Kidney (tissue), 14 donors: ENCODE data around the gene GARIN6. TPM values are rescaled to one million over a fixed set of nuclear protein-coding genes. Genes with fewer than 3 reads are reported as not detected.
"Not testable (repeated sequence)": the region's sequence is repeated elsewhere in the genome, so short reads cannot be mapped to it uniquely, and the experiment has no call there.

Source experiments
- DNase-seq, 5 donors: peaks; one replicate each; pipeline ENCODE4 v3.0.0-alpha.2; 2013 to 2020
- FAIRE-seq: peaks from 2 replicates; lab custom pipeline; 2012; peaks lifted over from hg19 to GRCh38; lab: Jason Lieb, UNC
- H3K27ac ChIP-seq, 2 donors: one replicate each; pipeline ENCODE4 v1.7.0; 2013; ENCODE audit warnings: low read depth in 2 of 2, low read length in 2 of 2, inconsistent platforms in 1 of 2
- H3K27me3 ChIP-seq: one replicate; pipeline ENCODE4 v1.7.1; 2013; ENCODE audit warnings: low read length, inconsistent platforms; ENCODE audit not compliant: control insufficient read depth, insufficient read depth
- H3K36me3 ChIP-seq, 3 donors: one replicate each; pipeline versions ENCODE4 v1.7.0 to v1.7.1; 2013; ENCODE audit warnings: low read length in 3 of 3, control low read depth in 1 of 3, inconsistent platforms in 1 of 3; ENCODE audit not compliant: insufficient read depth in 3 of 3, control insufficient read depth in 2 of 3
- H3K4me1 ChIP-seq, 3 donors: one replicate each; pipeline versions ENCODE4 v1.7.0 to v1.7.1; 2013; ENCODE audit warnings: low read length in 3 of 3, inconsistent platforms in 1 of 3, low read depth in 1 of 3; ENCODE audit not compliant: control insufficient read depth in 2 of 3, insufficient read depth in 2 of 3
- H3K4me3 ChIP-seq, 3 donors: one replicate each; pipeline versions ENCODE4 v1.7.0 to v1.8.1; 2013; ENCODE audit warnings: low read length in 3 of 3, control low read depth in 1 of 3, inconsistent platforms in 1 of 3
- H3K9ac ChIP-seq, 3 donors: one replicate each; pipeline versions ENCODE4 v1.7.0 to v1.7.1; 2013; ENCODE audit warnings: low read length in 3 of 3, control low read depth in 1 of 3, inconsistent platforms in 1 of 3
- H3K9me3 ChIP-seq, 3 donors: one replicate each; pipeline versions ENCODE4 v1.7.0 to v1.7.1; 2013; ENCODE audit warnings: low read length in 3 of 3, control low read depth in 1 of 3, inconsistent platforms in 1 of 3; ENCODE audit not compliant: control insufficient read depth in 2 of 3, insufficient read depth in 1 of 3
- CTCF ChIP-seq: IDR thresholded peaks from 3 replicates; pipeline ENCODE4 v1.5.1; 2012; ENCODE audit warnings: mild to moderate bottlenecking, moderate library complexity, borderline replicate concordance; ENCODE audit not compliant: insufficient read depth; ENCODE audit errors: extremely low read depth
- intact Hi-C: fragments of 100-400 bp; cut with DNase I; formaldehyde crosslinking; loops from one replicate; pipeline ENCODE4 v1.11.1; 2022
- polyA plus RNA-seq: library from polyadenylated mRNA; stranded (reverse); fragments of 350-450 nt; fragmentation: Illumina TruSeq; extraction: RNeasy Lipid Tissue Mini Kit (QIAGEN cat#74804); gene quantifications from one replicate; pipeline ENCODE4 v1.2.3, GENCODE V29; 2014; ENCODE audit warnings: low read depth, low replicate concordance; ENCODE audit not compliant: insufficient read depth
- total RNA-seq: library from RNA; stranded (reverse); fragmentation: NEBNext Ultra II Directional; extraction: Animal tissue kit (Norgen Biotek cat#: 25700); gene quantifications from one replicate; pipeline ENCODE4 v1.2.1, GENCODE V29; 2021
- donor health status: control.
- donor health status: control.
- donor health status: control.
- donor health status: control.
- donor health status: control.
- donor health status: DM: yes; HTN: yes; CAD: no.
- donor health status: Normal renal cell carcinoma (clear cell type).

Gene GARIN6
- total and polyA plus RNA-seq, 2 donors from 2014 or later: not detected

GRCh38 chr12:99618657-99619056 is 28.9 kb upstream of the GARIN6 start:
- Histone ChIP-seq H3K4me3 (no peak overlapping the region), H3K4me1 (no peaks in the 10 kb centered on the region), H3K9me3 (peaks cover 0 to 4% (median 0%) of the 10 kb centered on the region in 3 donors), H3K27ac (no peak overlapping the region), H3K9ac (no peak overlapping the region), H3K36me3 (no peaks in the 10 kb centered on the region), H3K27me3 (no peaks in the 10 kb centered on the region)
- DNase-seq (no peak), FAIRE-seq (no peak)
- intact Hi-C loops: no loop called here
- TF ChIP-seq CTCF: no peak

GRCh38 chr12:99619389-99620158 is 28.0 kb upstream of the GARIN6 start:
- Histone ChIP-seq H3K9me3 (peaks cover 0 to 4% (median 0%) of the 10 kb centered on the region in 3 donors), H3K4me1 (no peaks in the 10 kb centered on the region), H3K27me3 (no peaks in the 10 kb centered on the region), H3K27ac (no peak overlapping the region), H3K4me3 (no peak overlapping the region), H3K36me3 (no peaks in the 10 kb centered on the region), H3K9ac (no peak overlapping the region)
- peak in 2 of 5 donors; percentile 1 to 3 for DNase-seq
- intact Hi-C loops: no loop called here
- TF ChIP-seq CTCF: peak; percentile 59
- FAIRE-seq: no peak

- Histone ChIP-seq H3K27me3 (no peaks in the 10 kb centered on the region), H3K27ac (no peak overlapping the region), H3K36me3 (no peaks in the 10 kb centered on the region), H3K9ac (no peak overlapping the region), H3K9me3 (peaks cover 0 to 4% (median 0%) of the 10 kb centered on the region in 3 donors), H3K4me1 (no peaks in the 10 kb centered on the region), H3K4me3 (no peak overlapping the region)
- DNase-seq (no peak), FAIRE-seq (no peak)
- intact Hi-C loops: no loop called here
- TF ChIP-seq CTCF: no peak
Measured at GRCh38 chr12:99620159-99620479, 27.4 kb upstream of the GARIN6 start.

GRCh38 chr12:99624591-99624990 is 23.0 kb upstream of the GARIN6 start:
- H3K4me3 ChIP-seq, intact Hi-C loops, H3K9me3 ChIP-seq, H3K9ac ChIP-seq, H3K36me3 ChIP-seq, DNase-seq, H3K4me1 ChIP-seq, H3K27me3 ChIP-seq, FAIRE-seq, H3K27ac ChIP-seq: not testable (repeated sequence)
